IPS-18a (cell line): ENCODE data around the gene ADSS2.

Source experiments
- H3K27ac ChIP-seq: one replicate; pipeline ENCODE4 v1.5.1; 2013; ENCODE audit warnings: low read length
- H3K27me3 ChIP-seq: one replicate; pipeline ENCODE4 v1.6.1; 2013; ENCODE audit warnings: mild to moderate bottlenecking, low read length; ENCODE audit not compliant: control insufficient read depth, insufficient read depth
- H3K36me3 ChIP-seq: one replicate; pipeline ENCODE4 v1.6.1; 2013; ENCODE audit warnings: low read depth, low read length; ENCODE audit not compliant: control insufficient read depth
- H3K4me1 ChIP-seq: one replicate; pipeline ENCODE4 v1.6.1; 2013; ENCODE audit warnings: low read depth, low read length; ENCODE audit not compliant: control insufficient read depth
- H3K4me3 ChIP-seq: one replicate; pipeline ENCODE4 v1.5.1; 2013; ENCODE audit warnings: low read length
- H3K9ac ChIP-seq: one replicate; pipeline ENCODE4 v1.6.1; 2013; ENCODE audit warnings: mild to moderate bottlenecking, low read length, moderate library complexity
- H3K9me3 ChIP-seq: one replicate; pipeline ENCODE4 v1.6.1; 2013; ENCODE audit warnings: low read depth, low read length; ENCODE audit not compliant: control insufficient read depth

Gene ADSS2

DNA sequence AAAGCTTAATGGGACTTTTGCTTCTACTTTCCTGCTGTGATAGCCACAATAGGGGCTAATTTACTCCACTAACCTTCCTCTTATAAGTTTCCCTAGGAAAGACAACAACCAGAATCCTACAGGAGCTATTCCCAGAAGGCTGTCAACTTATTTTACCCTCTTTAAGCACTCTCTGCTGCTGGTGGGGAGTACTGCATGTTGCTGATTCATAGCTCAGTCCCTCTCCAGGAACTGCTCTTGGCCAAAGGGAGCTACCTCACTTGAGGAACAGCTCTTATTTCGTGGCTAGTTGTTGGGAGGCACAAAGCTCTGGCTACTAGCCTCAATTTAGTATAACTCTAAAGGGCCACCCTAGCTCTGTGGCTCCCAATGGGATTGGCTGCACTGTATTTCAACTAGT, 37.2 kb downstream of the ADSS2 start:
- Histone ChIP-seq H3K27ac (no peak overlapping the region), H3K9ac (no peak overlapping the region), H3K4me3 (no peak overlapping the region), H3K9me3 (no peaks in the 10 kb centered on the region), H3K4me1 (peaks cover 4% of the 10 kb centered on the region), H3K27me3 (no peaks in the 10 kb centered on the region), H3K36me3 (peaks cover 75% of the 10 kb centered on the region)

DNA sequence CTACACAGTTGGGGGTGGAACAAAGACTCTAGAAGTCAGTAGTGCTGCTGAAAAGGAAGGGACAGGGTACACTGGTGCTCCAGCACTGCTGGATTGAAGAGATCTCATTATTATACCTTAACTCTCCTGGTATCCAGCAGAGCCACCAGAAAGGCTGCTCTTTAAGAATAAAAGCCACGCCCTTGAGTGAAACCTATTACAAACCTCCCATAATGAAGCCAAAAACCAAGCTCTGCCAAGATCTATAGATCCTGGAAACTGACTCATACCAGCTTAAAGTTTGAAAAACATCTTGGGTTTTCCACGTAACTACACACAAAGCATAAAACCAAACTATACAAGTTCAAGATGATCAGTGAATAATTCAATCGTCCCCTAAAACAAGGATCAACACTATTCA, 38.0 kb downstream of the ADSS2 start:
- peaks cover 72% of the 10 kb centered on the region for H3K36me3 ChIP-seq
- H3K9ac ChIP-seq = no peak overlapping the region

DNA sequence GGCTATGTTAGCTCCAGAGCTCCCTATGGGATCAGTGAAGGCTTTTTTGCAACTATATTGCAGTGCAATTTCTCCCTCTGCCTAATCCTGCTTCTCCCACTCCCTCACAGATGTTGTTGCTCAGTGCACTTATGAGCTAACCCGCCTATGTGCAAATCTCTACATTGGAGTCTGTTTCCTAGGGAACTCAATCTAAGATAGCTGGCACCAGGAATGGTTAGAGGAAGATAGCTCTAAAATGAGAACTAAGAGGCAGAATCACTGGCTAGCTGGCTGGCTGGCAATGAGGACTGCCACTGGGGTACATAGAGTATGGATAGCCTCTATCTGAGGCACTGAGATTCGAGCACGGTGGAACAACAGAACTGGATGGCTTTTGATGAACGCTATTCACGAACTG, 39.5 kb downstream of the ADSS2 start:
- H3K27me3 ChIP-seq = no peaks in the 10 kb centered on the region
- no peaks in the 10 kb centered on the region for H3K9me3 ChIP-seq
- peaks cover 11% of the 10 kb centered on the region for H3K4me1 ChIP-seq
- no peak overlapping the region for H3K27ac ChIP-seq
- H3K36me3 ChIP-seq = peaks cover 73% of the 10 kb centered on the region
- no peak overlapping the region for H3K4me3 ChIP-seq
- no peak overlapping the region for H3K9ac ChIP-seq

More for the DNA sequence above, 38.0 kb downstream of the ADSS2 start:
- Histone ChIP-seq H3K9me3 (no peaks in the 10 kb centered on the region), H3K4me1 (peaks cover 11% of the 10 kb centered on the region), H3K27me3 (no peaks in the 10 kb centered on the region), H3K27ac (no peak overlapping the region), H3K4me3 (no peak overlapping the region)

DNA sequence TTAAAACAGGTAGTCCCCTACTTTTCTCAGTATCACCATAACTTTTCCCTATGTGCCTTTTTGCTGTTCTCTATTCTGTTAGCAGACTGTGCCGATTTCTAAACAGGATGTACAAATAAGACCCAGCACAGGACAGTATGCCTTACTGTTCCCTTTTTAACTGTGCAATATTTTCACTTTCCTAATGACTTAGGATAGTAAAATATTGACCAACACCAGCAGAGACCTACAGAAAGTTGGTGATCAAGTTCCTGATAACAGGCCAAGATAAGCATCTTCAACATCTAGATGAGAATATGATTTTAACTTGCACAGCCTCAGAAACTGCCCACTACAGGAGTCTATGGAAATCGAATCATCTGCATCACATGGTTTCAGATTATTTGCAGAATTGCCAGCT, 42.0 kb downstream of the ADSS2 start:
- no peaks in the 10 kb centered on the region for H3K27me3 ChIP-seq
- H3K4me1 ChIP-seq = peaks cover 11% of the 10 kb centered on the region
- peaks cover 48% of the 10 kb centered on the region for H3K36me3 ChIP-seq
- H3K9me3 ChIP-seq = no peaks in the 10 kb centered on the region
- no peak overlapping the region for H3K27ac ChIP-seq
- H3K9ac ChIP-seq = no peak overlapping the region
- no peak overlapping the region for H3K4me3 ChIP-seq

DNA sequence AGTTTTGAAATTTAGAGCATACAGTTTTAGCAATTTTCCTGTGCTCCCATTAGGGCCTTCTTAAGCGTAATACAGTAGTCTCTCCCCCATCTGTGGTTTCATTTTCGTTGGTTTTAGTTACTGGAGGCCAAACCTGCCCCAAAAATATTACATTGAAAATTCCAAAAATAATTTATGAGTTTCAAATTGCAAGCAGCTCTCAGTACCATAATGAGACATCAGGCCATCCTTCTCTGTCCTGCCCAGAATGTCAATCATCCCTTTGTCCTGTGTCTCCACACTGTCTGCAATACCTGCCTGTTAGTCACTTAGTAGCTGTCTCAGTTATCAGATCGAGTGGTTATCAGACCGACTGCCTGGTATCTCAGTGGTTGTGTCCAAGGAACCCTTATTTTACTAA, 45.4 kb downstream of the ADSS2 start:
- Histone ChIP-seq H3K9ac (no peak overlapping the region), H3K9me3 (peaks cover 10% of the 10 kb centered on the region), H3K4me1 (peaks cover 11% of the 10 kb centered on the region), H3K4me3 (no peak overlapping the region), H3K27me3 (no peaks in the 10 kb centered on the region), H3K27ac (no peak overlapping the region), H3K36me3 (peaks cover 31% of the 10 kb centered on the region)

DNA sequence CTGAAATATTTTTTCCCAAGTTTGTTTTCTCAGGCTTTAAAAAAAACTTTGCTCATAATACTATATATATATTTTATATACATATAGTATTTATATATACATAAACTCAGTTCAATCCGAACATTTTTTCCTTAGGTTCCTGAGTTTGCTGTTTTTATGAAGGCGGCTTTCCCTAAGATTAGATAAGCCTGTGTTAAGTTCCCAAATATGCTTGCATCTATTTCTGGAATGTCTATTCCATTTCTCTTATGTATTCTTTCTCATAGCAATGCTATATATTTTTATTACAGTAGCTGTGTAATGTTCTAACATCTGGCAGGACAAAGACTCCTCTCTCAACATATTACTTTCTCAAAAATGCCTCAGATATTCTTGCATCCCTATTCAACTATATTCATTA, 45.9 kb downstream of the ADSS2 start:
- Histone ChIP-seq H3K27me3 (no peaks in the 10 kb centered on the region), H3K36me3 (peaks cover 30% of the 10 kb centered on the region), H3K9ac (no peak overlapping the region), H3K27ac (no peak overlapping the region), H3K4me3 (no peak overlapping the region), H3K4me1 (peaks cover 11% of the 10 kb centered on the region), H3K9me3 (peaks cover 10% of the 10 kb centered on the region)

DNA sequence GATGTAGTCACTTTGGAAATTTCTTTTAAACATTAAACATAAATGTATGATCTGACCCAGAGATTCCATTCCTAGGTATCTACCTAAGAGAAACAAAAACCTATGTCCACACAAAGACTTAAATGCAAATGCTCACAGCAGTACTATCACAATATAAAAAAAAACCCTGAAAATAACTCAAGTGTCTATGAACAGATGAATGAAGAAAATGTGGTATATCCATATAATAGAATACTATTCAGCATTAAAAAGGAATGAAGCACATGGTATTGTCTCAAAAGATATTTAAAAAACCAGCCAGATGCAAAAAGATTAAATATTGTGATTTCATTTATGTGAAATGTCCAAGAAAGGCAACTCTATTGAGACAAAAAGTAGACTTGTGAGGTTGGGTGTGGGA, 48.3 kb downstream of the ADSS2 start:
- Histone ChIP-seq H3K27ac (no peak overlapping the region), H3K4me1 (no peaks in the 10 kb centered on the region), H3K4me3 (no peak overlapping the region), H3K9ac (no peak overlapping the region), H3K9me3 (peaks cover 10% of the 10 kb centered on the region), H3K27me3 (no peaks in the 10 kb centered on the region), H3K36me3 (peaks cover 24% of the 10 kb centered on the region)

DNA sequence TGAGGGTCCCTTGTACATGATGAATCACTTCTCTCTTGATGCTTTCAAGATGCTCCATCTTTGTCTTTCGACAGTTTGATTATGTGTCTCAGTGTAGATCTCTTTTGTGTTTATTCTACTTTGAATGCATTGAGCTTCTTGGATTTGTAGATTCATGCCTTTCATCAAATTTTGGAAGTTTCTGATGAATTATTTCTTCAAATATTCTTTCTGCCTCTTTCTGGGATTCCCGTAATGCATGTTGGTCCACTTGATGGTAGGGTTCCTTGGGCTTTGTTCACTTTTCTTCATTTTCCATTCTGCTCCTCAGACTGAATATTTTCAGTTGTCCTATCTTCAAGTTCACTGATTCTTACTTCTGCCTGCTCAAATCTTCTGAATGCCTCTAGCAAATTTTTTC, 50.7 kb downstream of the ADSS2 start:
- no peak overlapping the region for H3K27ac ChIP-seq
- peaks cover 18% of the 10 kb centered on the region for H3K36me3 ChIP-seq
- peaks cover 10% of the 10 kb centered on the region for H3K9me3 ChIP-seq
- no peak overlapping the region for H3K4me3 ChIP-seq
- no peaks in the 10 kb centered on the region for H3K27me3 ChIP-seq
- no peak overlapping the region for H3K9ac ChIP-seq
- no peaks in the 10 kb centered on the region for H3K4me1 ChIP-seq

DNA sequence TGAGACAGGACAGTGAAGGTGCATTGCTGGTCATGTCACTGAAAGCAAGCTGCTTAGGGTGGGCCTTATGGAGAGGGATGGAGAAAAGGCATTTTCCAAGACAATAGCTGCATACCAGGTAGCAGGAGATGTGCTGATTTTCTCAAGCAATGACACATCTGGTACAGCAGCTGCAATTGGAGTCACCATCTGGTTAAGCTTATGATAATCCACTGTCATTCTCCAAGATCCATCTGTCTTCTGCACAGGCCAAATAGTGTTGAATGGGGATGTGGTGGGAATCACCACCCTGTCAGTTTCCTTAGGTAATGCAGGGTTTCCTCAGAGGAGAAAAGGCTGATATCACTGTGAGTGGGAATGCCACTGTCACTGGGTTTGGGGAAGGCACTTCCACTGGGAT, 54.6 kb downstream of the ADSS2 start:
- Histone ChIP-seq H3K9ac (no peak overlapping the region), H3K36me3 (peaks cover 9% of the 10 kb centered on the region), H3K4me3 (no peak overlapping the region), H3K4me1 (no peaks in the 10 kb centered on the region), H3K9me3 (peaks cover 6% of the 10 kb centered on the region), H3K27ac (no peak overlapping the region), H3K27me3 (no peaks in the 10 kb centered on the region)

DNA sequence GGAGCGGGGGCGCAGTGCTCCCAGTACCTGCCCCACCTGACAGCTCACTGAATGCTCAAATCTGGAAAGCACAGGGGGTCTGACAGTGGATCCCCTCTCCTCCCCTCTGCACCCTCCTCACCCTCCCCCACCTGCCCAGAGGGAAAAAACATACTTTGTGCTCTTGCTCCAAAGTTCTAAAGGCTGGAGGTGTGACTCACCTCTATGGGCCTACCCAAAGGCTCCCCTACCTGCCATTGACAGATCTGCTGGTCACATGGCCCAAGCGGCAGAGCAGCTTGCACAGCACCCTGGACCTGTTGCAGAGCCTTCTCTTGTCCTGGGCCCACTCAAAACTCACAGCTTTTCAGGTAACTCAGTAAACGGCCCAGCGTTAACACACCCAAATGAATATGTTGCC, 55.7 kb downstream of the ADSS2 start:
- Histone ChIP-seq H3K4me3 (no peak overlapping the region), H3K27ac (no peak overlapping the region), H3K4me1 (no peaks in the 10 kb centered on the region), H3K9ac (no peak overlapping the region), H3K9me3 (no peaks in the 10 kb centered on the region), H3K27me3 (no peaks in the 10 kb centered on the region), H3K36me3 (no peaks in the 10 kb centered on the region)

DNA sequence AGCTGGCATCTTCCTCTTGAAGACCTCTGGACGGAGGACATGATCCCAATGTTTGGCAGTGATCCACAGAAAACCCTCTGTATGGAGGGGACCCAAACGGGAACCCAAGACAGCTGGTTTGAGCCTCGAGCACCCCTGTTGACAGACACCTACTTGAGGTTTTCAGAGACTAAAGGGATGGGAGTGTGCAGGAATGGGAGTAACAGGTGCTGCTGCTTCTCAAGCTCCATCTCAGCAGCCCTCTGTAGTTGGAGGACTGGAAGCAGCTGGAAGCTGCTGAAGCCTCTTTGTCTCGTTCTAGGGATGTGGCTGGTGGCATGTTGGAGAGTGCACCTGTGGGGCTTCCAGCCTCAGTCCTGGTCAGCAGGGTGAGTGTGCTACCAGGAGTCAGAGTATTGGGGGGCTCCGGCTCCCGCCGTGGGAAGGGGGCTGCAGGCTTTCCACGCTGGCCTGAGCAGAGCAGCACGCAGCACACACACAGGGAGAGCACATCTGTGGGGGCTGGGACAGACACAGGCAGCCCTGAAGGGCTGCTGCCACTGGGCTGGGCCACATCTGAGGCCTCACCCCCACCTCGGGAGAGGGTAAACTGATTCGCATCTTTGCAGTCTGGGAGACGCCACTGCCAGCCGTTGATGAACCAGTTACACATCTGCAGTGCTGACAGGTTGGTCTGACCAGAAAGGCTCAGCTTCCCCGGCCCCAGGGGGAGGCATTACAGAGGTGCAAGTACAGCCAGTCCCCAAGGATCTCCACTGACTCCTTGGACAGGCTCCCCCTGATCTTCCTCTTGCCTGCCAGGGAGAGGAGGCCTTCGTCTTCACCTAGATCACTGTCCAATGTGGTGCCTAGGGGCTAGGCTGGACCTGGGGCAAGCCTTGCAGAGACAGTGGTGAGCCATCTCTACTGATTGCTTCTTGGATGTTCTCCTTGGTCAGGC, 56.6 kb downstream of the ADSS2 start:
- H3K36me3 ChIP-seq = no peaks in the 10 kb centered on the region
- no peak overlapping the region for H3K27ac ChIP-seq
- no peaks in the 10 kb centered on the region for H3K27me3 ChIP-seq
- H3K9me3 ChIP-seq = no peaks in the 10 kb centered on the region
- no peak overlapping the region for H3K9ac ChIP-seq
- no peaks in the 10 kb centered on the region for H3K4me1 ChIP-seq
- no peak overlapping the region for H3K4me3 ChIP-seq

DNA sequence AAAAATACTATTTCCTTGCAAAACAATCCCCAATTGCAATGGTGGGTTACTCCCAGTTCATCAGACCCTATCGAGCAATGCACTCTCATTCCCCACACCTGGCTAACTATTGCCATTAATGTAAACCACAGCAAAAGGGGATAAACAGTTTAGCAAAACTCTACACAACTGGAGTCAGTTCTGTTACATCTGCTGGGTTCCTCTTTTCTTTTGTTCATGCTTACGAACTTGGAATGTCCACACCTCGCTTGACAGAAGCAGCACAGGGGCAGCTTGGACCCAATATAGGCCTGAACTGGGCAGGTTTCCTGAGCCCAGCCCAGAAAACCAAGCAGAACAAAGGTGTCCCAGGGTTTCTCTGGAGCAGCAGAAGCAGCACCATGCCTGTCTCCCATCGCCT, 57.4 kb downstream of the ADSS2 start:
- Histone ChIP-seq H3K27me3 (no peaks in the 10 kb centered on the region), H3K36me3 (no peaks in the 10 kb centered on the region), H3K9ac (no peak overlapping the region), H3K4me3 (no peak overlapping the region), H3K27ac (no peak overlapping the region), H3K4me1 (no peaks in the 10 kb centered on the region), H3K9me3 (no peaks in the 10 kb centered on the region)
